ENCODE measurements around the gene ASMTL.

DNA sequence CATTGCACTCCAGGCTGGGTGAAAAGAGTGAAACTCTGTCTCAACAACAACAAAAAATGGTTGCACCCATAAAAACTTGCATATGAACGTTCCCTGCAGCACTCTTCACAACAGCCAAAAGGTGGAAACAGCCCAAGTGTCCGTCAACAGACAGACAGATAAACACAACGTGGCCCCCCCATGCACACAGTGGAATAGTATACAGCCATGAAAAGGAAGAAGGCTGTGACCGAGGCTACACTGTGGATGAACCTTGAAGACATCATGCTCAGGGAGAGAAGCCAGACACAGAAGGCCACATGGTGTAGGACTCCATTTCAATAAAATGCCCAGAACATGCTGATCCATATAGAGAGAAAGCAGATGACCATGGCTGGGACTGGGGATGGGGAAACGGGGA, 33.5 kb upstream of the ASMTL start:
- TF ChIP-seq POLR2A (IDR thresholded peaks at IDR 0.05) (no peak), CTCF (IDR thresholded peaks at IDR 0.05) (no peak), POLR2AphosphoS5 (IDR thresholded peaks at IDR 0.05; ENCODE audit: insufficient read depth in 1 of 2, low read depth in 1 of 2) (no peak)

Data from vagina (tissue), 2 donors.